GM21737 (cell line): ENCODE data around the gene ANKMY1.
"Not testable (repeated sequence)": the region's sequence is repeated elsewhere in the genome, so short reads cannot be mapped to it uniquely, and the experiment has no call there.

ENCODE experiments used
- ATAC-seq: cut with Tn5 transposase; IDR thresholded peaks from one replicate; pipeline ENCODE4 v1.9.1; 2021; ENCODE audit warnings: mild to moderate bottlenecking, moderate library complexity; ENCODE audit not compliant: unreplicated experiment

ANKMY1 gene

DNA sequence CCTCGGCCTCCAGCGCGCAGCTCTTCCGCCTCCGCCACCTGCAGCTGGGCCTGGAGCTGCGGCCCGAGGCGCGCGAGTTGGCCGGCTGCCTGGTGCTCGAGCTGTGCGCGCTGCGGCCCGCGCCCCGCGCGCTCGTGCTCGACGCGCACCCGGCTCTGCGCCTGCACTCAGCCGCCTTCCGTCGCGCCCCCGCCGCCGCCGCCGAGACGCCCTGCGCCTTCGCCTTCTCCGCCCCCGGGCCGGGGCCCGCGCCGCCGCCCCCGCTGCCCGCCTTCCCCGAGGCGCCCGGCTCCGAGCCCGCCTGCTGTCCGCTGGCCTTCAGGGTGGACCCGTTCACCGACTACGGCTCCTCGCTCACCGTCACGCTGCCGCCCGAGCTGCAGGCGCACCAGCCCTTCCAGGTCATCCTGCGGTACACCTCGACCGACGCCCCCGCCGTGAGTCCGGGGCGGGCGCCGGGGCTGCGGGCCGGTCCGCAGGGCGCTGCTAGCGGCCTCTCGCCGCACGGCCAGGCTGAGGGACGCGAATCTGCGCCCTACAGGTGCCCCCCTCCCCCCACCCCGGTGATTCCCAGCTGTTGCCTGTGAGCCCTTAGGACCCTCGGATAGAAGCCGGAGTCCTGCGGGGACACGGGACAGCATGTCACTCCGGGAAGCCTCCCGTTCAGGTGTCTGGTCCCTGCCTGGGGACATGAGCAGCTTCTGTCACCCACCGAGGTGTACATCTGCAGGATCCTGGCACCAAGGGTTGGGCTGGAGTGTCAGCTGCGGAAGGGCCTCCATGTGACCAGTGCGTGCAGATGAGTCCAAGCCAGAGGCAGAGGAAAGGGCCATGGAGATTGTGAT, 11.1 kb upstream of the ANKMY1 start:
- ATAC-seq, result no peak

DNA sequence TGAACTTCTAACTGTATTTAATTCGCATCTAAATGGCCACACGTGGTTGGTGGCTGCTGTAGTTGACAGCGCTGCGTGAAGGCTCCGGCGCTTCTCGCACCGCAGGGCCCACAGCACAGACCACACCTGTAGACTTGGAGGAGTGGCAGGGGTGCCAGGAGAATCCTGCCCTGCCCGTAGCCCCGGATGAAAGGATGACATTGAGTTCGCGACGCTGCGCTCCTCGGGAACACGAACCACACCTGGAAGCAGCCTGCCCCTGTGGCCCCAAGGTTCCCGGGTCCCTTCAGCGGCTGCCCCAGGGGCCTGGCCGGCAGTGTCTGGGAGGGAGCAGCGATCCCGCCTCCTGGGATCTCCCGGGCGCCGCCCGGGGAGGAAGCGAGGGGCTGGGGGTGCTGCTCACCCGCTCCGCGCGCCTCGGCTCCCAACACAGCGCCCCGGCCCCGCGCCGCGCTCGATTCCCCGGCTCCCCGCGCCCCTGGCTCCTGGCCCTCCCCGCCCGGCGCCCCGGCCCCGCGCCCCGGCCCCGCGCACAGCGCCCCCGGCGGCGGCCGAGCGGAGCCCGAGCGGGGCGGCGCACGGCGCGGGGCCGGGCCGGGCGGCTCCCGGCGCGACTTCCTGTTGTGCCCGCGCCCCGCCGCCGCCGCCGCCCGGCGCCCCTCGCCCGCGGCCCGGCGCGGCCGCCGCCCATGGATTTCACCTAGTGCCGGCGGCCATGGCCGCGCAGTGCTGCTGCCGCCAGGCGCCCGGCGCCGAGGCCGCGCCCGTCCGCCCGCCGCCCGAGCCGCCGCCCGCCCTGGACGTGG, 10.3 kb upstream of the ANKMY1 start, which contains the start of gene RNPEPL1:
TSS of gene RNPEPL1 (plus strand) at position 613 of the 806 bp plus-strand sequence. CDS start at position 716, 103 bp downstream.
- no peak for ATAC-seq

DNA sequence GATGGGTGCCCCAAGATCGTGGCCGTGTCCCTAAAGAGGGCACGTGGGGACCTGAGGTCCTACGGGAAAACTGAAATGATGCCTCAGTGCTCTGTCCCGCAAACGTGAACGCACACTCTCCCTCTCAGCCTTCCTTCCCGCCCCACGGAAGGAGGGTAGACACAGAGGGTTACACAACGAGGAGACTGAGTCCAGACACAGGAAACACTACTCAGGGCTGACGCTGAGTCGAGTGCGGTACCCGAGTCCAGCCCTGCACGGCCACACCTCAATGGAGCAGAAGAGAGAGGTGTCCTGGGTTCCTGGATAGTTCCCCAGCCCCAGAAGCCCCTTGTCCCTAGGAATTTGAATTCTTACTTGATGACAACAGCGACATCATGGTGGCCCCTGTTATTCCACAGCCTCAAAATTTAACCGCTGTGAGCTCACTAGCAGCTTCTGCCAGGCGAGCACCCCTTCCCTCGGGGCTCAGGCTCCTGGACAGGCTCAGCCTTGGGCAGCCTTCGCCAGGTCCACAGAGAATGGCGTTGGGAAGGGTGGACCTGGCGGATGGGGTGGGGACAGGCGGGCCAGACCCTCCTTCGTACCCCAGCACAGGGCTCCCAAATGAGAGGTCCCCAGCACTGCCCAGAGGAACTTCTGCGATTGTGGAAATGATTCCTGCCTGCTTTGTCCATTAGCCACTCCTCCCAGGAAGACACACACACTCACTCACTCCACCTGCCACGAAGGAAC, 9.5 kb upstream of the ANKMY1 start:
- no peak for ATAC-seq

DNA sequence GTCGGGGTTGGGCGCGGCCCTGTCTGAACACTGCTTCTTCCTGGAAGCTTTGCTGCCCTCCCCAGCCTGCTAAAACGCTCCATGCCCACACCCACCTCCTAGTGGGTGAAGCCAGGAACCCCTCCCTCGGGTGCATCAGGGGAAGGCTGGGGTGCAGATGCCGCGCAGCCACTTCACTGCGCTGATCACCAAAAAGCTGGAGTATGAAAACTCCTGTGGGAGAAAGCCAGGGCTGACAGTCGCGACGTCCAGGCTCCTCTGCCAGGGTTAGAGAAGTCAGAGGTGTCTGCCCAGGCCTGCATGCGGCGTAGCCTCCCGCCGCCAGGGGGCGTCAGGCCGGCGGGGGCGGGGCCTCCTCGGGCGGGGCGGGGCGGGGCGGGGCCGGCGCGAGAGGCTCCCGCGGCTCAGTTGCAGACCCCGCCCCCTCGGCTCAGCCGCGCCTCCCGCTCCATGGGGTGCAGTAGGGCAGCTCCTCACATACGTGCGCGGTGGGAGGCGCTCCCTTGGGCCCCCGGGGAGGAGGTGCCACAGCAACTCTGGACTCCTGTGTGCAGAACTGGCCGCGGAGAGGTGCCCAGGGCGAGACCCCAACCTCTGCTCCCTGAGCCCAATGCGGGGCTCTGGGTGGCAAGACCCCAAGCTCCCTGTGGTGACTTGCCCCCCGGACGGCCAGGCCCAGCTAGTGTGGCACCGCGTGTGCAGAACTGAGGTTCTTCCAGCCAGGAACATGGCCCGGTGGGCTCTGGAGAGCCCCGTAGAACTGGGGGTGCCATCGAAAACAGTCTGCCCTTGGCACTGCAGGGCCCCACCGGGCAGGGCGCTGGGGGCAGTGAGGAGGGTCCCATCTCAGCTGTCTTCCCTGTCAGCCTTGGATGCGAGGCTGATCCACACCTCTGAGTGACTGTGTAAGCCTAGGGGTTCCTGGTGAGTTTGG, 8.7 kb upstream of the ANKMY1 start:
- ATAC-seq, result peak; percentile 43

DNA sequence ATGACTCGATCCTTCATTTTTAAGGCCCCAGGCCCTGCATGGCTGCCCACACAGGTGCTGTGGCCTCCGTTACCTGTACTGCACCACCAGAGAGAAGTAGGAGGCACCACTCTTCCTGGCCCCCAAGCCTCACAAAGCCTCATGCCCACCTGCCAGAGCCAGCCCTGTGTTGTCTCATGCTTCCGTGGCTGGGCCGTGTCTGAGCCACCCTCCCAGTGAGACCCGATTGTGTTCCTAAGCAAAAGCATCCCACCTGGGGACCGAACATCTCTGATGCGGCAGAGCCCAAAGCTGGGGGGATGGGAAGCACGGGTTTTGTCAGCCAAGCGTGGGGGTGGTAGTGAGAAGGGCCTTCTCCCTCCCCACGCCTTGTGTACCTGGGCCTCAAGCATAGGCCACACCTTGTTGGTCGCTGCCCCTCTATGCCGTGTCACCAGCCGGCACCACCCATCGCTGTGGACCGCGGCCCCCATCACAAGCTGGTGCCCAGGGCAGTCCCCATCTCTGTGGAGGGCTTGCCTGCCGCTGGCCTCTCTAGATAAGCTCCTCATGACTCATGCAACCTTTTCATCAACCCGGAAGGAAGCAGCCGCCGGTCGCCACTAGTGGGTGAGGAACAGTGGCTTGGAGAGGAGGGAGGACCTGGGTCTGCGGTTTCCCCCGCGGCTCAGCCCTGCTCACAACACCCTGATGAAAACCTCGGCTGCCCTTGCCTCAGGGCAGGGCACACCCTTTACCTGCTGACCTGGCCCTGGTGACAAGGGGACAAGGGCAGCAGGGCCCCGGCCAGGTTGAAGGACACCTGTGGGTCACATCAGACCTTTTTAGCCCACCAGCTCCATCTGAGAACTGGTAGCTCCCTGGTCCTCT, 7.8 kb upstream of the ANKMY1 start:
- peak; percentile 30 for ATAC-seq

GRCh38 chr2:240564561-240565332, 7.0 kb upstream of the ANKMY1 start:
- ATAC-seq, result no peak

- no peak for ATAC-seq
Measured at GRCh38 chr2:240563951-240564560, 6.3 kb upstream of the ANKMY1 start.

GRCh38 chr2:240563231-240563630, 5.4 kb upstream of the ANKMY1 start:
- ATAC-seq, result not testable (repeated sequence)

- no peak for ATAC-seq
Measured at GRCh38 chr2:240561325-240561971, 3.7 kb upstream of the ANKMY1 start.

DNA sequence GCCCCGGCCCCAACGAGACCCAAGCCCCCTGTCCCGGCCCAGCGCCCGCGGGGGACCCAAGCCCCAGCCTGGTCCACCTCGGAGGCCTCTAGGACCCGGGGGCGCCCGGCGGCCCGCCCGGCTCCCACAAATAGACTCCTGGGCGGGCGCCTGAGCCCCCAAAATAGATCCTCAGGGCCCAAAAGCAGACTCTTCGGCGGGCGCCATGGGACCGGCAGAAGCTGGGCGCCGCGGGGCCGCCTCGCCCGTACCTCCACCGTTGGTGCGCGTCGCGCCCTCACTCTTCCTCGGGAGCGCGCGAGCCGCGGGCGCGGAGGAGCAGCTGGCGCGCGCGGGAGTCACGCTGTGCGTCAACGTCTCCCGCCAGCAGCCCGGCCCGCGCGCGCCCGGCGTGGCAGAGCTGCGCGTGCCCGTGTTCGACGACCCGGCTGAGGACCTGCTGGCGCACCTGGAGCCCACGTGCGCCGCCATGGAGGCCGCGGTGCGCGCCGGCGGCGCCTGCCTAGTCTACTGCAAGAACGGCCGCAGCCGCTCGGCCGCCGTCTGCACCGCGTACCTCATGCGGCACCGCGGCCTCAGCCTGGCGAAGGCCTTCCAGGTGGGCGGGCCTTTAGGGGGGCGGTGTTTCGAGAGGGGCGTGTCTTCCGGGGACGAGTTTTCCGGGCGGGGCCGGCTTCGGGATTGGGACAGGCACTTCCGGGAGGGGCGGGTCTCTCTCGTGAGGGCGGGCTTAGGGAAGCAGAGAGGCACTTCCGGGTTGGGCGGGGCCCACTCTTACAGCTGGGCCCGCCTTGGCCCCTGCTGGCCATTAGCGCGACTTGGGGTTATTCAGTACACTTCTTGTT, 2.9 kb upstream of the ANKMY1 start:
- ATAC-seq, result peak; percentile 48

GRCh38 chr2:240560084-240560479, 2.3 kb upstream of the ANKMY1 start, which contains the start of gene DUSP28:
DUSP28 (plus strand) TSS chr2:240560357; CDS start chr2:240560685, 328 bp downstream.
- ATAC-seq, result peak; percentile 55

- no peak for ATAC-seq
Measured at GRCh38 chr2:240559286-240559685, 1.5 kb upstream of the ANKMY1 start.

- no peak for ATAC-seq
Measured at GRCh38 chr2:240558236-240558761, 511 bp upstream of the ANKMY1 start.

- no peak for ATAC-seq
Measured at GRCh38 chr2:240557101-240557751, 562 bp downstream of the ANKMY1 start.

DNA sequence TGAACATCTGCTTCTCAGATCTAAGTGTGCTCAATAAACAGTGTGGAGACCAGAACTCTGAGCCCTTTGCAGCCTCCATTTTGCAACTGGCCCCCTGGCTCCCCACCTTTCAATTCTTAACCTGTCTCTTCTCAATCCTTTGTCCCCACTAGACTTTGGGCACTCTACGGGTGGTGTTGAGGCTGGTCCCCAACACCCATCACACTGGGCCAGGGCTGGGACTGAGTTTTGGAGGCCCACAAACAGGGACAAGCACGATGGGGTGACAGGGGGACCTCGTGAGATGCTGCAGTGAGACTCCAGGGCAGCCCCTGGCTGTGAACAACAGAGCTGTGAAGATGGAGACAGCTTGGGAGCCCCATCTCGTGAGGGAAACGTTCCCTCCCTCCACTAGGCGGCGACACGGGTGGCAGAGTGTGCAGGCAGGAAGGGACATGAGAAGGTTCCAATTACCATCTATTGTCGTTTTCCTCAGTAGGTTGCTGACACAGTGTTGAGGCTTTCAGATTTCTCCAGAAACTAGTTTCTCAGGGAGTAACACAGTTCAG, 1.2 kb downstream of the ANKMY1 start:
- ATAC-seq, result no peak
